Progenitor cell of endocrine pancreas (in vitro differentiated cells): Measurements from ENCODE around the gene LIPM. TPM values are rescaled to one million over a fixed set of nuclear protein-coding genes. Genes with fewer than 3 reads are reported as not detected.
"Not testable (repeated sequence)": the region's sequence is repeated elsewhere in the genome, so short reads cannot be mapped to it uniquely, and the experiment has no call there.

Experiments
- DNase-seq: peaks from one replicate; pipeline ENCODE4 v3.0.0; 2021; ENCODE audit warnings: low spot score; ENCODE audit not compliant: unreplicated experiment
- H3K27ac Mint-ChIP-seq: 2 replicates; pipeline ENCODE4 v1.8.0; 2021; ENCODE audit warnings: mild to moderate bottlenecking, moderate library complexity, mixed read lengths
- H3K27me3 Mint-ChIP-seq: 2 replicates; pipeline ENCODE4 v1.8.0; 2021; ENCODE audit warnings: mixed read lengths
- H3K36me3 Mint-ChIP-seq: 2 replicates; pipeline ENCODE4 v1.8.0; 2022; ENCODE audit warnings: mixed read lengths; ENCODE audit not compliant: insufficient read depth
- H3K4me1 Mint-ChIP-seq: 2 replicates; pipeline ENCODE4 v1.8.0; 2021; ENCODE audit warnings: low read depth, mixed read lengths
- H3K4me3 Mint-ChIP-seq: 2 replicates; pipeline ENCODE4 v1.8.0; 2021; ENCODE audit warnings: low read depth, mild to moderate bottlenecking, moderate library complexity, mixed read lengths
- H3K9me3 Mint-ChIP-seq: 2 replicates; pipeline ENCODE4 v1.8.0; 2021; ENCODE audit warnings: low read depth, mixed read lengths
- total RNA-seq: library from RNA; stranded (reverse); gene quantifications from 2 replicates; pipeline ENCODE4 v1.2.1, GENCODE V29; 2021
- TF ChIP-seq, protein P1 (sequence below): fragments of 200-600 bp; sonication (generic); IDR thresholded peaks from one replicate; pipeline ENCODE4 v1.5.0; 2021; ENCODE audit warnings: antibody characterized with exemption, mild to moderate bottlenecking; ENCODE audit not compliant: unreplicated experiment

Gene LIPM
- total RNA-seq, 1 donor from 2014 or later, result not detected

DNA sequence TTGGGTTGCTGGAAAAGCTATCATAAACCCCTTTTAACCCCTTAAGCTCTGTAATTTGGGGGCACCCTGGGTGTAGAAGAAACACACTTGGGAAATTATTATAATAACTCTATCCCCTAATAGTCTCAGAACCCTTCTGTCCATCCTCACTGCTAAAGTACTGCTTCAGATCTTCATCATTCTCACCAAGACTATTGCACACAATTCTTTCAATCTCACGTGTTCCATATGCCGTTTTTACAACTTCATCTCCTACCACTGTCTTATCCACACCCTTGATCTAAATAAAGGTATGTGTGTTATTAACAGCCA, 33.3 kb downstream of the LIPM start:
- no peak overlapping the region for H3K27ac Mint-ChIP-seq
- H3K4me1 Mint-ChIP-seq, result no peaks in the 10 kb centered on the region
- no peaks in the 10 kb centered on the region for H3K36me3 Mint-ChIP-seq
- DNase-seq, result no peak
- H3K9me3 Mint-ChIP-seq, result no peaks in the 10 kb centered on the region
- TF ChIP-seq, protein P1, sequence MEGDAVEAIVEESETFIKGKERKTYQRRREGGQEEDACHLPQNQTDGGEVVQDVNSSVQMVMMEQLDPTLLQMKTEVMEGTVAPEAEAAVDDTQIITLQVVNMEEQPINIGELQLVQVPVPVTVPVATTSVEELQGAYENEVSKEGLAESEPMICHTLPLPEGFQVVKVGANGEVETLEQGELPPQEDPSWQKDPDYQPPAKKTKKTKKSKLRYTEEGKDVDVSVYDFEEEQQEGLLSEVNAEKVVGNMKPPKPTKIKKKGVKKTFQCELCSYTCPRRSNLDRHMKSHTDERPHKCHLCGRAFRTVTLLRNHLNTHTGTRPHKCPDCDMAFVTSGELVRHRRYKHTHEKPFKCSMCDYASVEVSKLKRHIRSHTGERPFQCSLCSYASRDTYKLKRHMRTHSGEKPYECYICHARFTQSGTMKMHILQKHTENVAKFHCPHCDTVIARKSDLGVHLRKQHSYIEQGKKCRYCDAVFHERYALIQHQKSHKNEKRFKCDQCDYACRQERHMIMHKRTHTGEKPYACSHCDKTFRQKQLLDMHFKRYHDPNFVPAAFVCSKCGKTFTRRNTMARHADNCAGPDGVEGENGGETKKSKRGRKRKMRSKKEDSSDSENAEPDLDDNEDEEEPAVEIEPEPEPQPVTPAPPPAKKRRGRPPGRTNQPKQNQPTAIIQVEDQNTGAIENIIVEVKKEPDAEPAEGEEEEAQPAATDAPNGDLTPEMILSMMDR, result no peak
- H3K27me3 Mint-ChIP-seq, result peaks cover 22% of the 10 kb centered on the region
- H3K4me3 Mint-ChIP-seq, result no peak overlapping the region

DNA sequence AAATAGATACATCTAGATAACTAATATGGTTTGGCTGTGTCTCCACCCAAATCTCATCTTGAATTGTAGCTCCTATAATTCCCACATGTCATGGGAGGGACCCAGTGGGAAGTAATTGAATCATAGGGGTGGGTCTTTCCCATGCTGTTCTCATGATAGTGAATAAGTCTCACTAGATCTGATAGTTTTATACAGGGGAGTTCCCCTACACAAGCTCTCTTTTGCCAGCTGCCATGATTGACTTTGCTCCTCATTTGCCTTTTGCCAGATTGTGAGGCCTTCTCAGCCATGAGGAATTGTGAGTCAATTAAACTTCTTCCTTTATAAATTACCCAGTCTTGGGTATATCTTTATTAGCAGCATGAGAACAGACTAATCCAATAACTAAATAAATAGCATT, 35.1 kb downstream of the LIPM start:
- H3K4me3 Mint-ChIP-seq, H3K36me3 Mint-ChIP-seq, H3K9me3 Mint-ChIP-seq, DNase-seq, H3K4me1 Mint-ChIP-seq, H3K27ac Mint-ChIP-seq: not testable (repeated sequence)
- H3K27me3 Mint-ChIP-seq, result peaks cover 15% of the 10 kb centered on the region

- no peaks in the 10 kb centered on the region for H3K36me3 Mint-ChIP-seq
- H3K27me3 Mint-ChIP-seq, result peaks cover 13% of the 10 kb centered on the region
- H3K27ac Mint-ChIP-seq, result no peak overlapping the region
- H3K4me3 Mint-ChIP-seq, result no peak overlapping the region
- H3K9me3 Mint-ChIP-seq, result no peaks in the 10 kb centered on the region
- TF ChIP-seq, protein P1, result no peak
- no peak for DNase-seq
- no peaks in the 10 kb centered on the region for H3K4me1 Mint-ChIP-seq
These were observed 36.3 kb downstream of the LIPM start for GRCh38 chr10:88838766-88839350.

GRCh38 chr10:88840104-88840503, 37.6 kb downstream of the LIPM start:
- Mint-ChIP-seq H3K4me1 (no peaks in the 10 kb centered on the region), H3K27ac (no peak overlapping the region), H3K27me3 (peaks cover 17% of the 10 kb centered on the region), H3K4me3 (no peak overlapping the region), H3K36me3 (no peaks in the 10 kb centered on the region), H3K9me3 (no peaks in the 10 kb centered on the region)
- no peak for DNase-seq
- TF ChIP-seq, protein P1, result no peak

- Mint-ChIP-seq H3K27ac (no peak overlapping the region), H3K9me3 (no peaks in the 10 kb centered on the region), H3K4me1 (no peaks in the 10 kb centered on the region), H3K4me3 (no peak overlapping the region), H3K27me3 (peaks cover 20% of the 10 kb centered on the region), H3K36me3 (no peaks in the 10 kb centered on the region)
- TF ChIP-seq, protein P1, result no peak
- DNase-seq, result no peak
These were observed 38.4 kb downstream of the LIPM start for GRCh38 chr10:88840881-88841280.

GRCh38 chr10:88841316-88842111, 39.0 kb downstream of the LIPM start:
- no peak overlapping the region for H3K27ac Mint-ChIP-seq
- H3K9me3 Mint-ChIP-seq, result no peaks in the 10 kb centered on the region
- peaks cover 20% of the 10 kb centered on the region for H3K27me3 Mint-ChIP-seq
- TF ChIP-seq, protein P1, result no peak
- H3K36me3 Mint-ChIP-seq, result no peaks in the 10 kb centered on the region
- DNase-seq, result no peak
- no peaks in the 10 kb centered on the region for H3K4me1 Mint-ChIP-seq
- no peak overlapping the region for H3K4me3 Mint-ChIP-seq
